Suprapubic skin (tissue), 3 donors: ENCODE data around the gene TPCN2.

Source experiments
- POLR2A ChIP-seq, 2 donors: fragments of 450-650 bp; IDR thresholded peaks; one replicate each; pipeline ENCODE4 v1.6.1; 2017; ENCODE audit warnings: antibody characterized with exemption in 2 of 2, mild to moderate bottlenecking in 2 of 2, moderate library complexity in 2 of 2
- TF ChIP-seq, protein P1 (sequence below), 2 donors: fragments of 200-600 bp in 1 of 2; fragments of 450-650 bp in 1 of 2; sonication (generic) in 1 of 2; IDR thresholded peaks; one replicate each; pipeline ENCODE4 v1.5.1; 2016 to 2019; ENCODE audit warnings: antibody characterized with exemption in 2 of 2, mild to moderate bottlenecking in 1 of 2, moderate library complexity in 1 of 2

GRCh38 chr11:69156235-69156639 is 107.5 kb downstream of the TPCN2 start:
- no peak for TF ChIP-seq POLR2A (IDR thresholded peaks at IDR 0.05)
- TF ChIP-seq, protein P1, sequence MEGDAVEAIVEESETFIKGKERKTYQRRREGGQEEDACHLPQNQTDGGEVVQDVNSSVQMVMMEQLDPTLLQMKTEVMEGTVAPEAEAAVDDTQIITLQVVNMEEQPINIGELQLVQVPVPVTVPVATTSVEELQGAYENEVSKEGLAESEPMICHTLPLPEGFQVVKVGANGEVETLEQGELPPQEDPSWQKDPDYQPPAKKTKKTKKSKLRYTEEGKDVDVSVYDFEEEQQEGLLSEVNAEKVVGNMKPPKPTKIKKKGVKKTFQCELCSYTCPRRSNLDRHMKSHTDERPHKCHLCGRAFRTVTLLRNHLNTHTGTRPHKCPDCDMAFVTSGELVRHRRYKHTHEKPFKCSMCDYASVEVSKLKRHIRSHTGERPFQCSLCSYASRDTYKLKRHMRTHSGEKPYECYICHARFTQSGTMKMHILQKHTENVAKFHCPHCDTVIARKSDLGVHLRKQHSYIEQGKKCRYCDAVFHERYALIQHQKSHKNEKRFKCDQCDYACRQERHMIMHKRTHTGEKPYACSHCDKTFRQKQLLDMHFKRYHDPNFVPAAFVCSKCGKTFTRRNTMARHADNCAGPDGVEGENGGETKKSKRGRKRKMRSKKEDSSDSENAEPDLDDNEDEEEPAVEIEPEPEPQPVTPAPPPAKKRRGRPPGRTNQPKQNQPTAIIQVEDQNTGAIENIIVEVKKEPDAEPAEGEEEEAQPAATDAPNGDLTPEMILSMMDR (IDR thresholded peaks at IDR 0.05) = no peak
